Liver (tissue), 9 donors: ENCODE measurements around the gene SPECC1. TPM values are rescaled to one million over a fixed set of nuclear protein-coding genes. Genes with fewer than 3 reads are reported as not detected.

ENCODE experiments used
- DNase-seq: peaks from one replicate; pipeline ENCODE4 v3.0.0-alpha.2; 2017; ENCODE audit warnings: low spot score
- H3K27ac ChIP-seq, 2 donors: one replicate each; pipeline ENCODE4 v1.7.0; 2013; ENCODE audit warnings: inconsistent platforms in 2 of 2, low read length in 2 of 2, control low read depth in 1 of 2, low read depth in 1 of 2, mild to moderate bottlenecking in 1 of 2
- H3K27me3 ChIP-seq, 4 donors: one replicate each; pipeline versions ENCODE4 v1.6.1 to v1.7.0; 2013; ENCODE audit warnings: low read length in 3 of 4, inconsistent platforms in 1 of 4, mild to moderate bottlenecking in 1 of 4, moderate library complexity in 1 of 4; ENCODE audit not compliant: control insufficient read depth in 4 of 4, insufficient read depth in 4 of 4
- H3K36me3 ChIP-seq, 4 donors: one replicate each; pipeline versions ENCODE4 v1.6.1 to v1.7.0; 2013; ENCODE audit warnings: low read length in 3 of 4, mild to moderate bottlenecking in 3 of 4, low read depth in 1 of 4, moderate library complexity in 1 of 4; ENCODE audit not compliant: control insufficient read depth in 4 of 4, insufficient read depth in 3 of 4
- H3K4me1 ChIP-seq, 4 donors: one replicate each; pipeline versions ENCODE4 v1.6.1 to v1.7.0; 2013; ENCODE audit warnings: low read length in 3 of 4, mild to moderate bottlenecking in 3 of 4, moderate library complexity in 1 of 4; ENCODE audit not compliant: control insufficient read depth in 4 of 4, insufficient read depth in 4 of 4
- H3K4me3 ChIP-seq, 3 donors: one replicate each; pipeline versions ENCODE4 v1.6.1 to v1.7.0; 2013; ENCODE audit warnings: low read length in 3 of 3, control low read depth in 1 of 3, low read depth in 1 of 3, mild to moderate bottlenecking in 1 of 3
- H3K9ac ChIP-seq, 2 donors: one replicate each; pipeline ENCODE4 v1.7.0; 2013; ENCODE audit warnings: low read length in 2 of 2, mild to moderate bottlenecking in 2 of 2, moderate library complexity in 2 of 2, control low read depth in 1 of 2, low read depth in 1 of 2
- H3K9me3 ChIP-seq, 4 donors: one replicate each; pipeline versions ENCODE4 v1.6.1 to v1.7.0; 2013; ENCODE audit warnings: low read length in 3 of 4; ENCODE audit not compliant: control insufficient read depth in 4 of 4
- CTCF ChIP-seq: fragments of 150-350 bp; IDR thresholded peaks from 2 replicates; pipeline ENCODE4 v1.5.1; 2017; ENCODE audit warnings: improper control_type of control experiment, low read depth, low read length; ENCODE audit not compliant: missing input control
- EGR1 ChIP-seq, 2 donors: IDR thresholded peaks; 2 replicates each; pipeline ENCODE4 v1.6.1; 2016 to 2018; ENCODE audit warnings: antibody characterized with exemption in 2 of 2, low read depth in 2 of 2
- FOXA1 ChIP-seq: IDR thresholded peaks from 2 replicates; pipeline ENCODE4 v1.6.1; 2016; ENCODE audit warnings: antibody characterized with exemption
- FOXA2 ChIP-seq: IDR thresholded peaks from 2 replicates; pipeline ENCODE4 v1.6.1; 2016; ENCODE audit warnings: antibody characterized with exemption
- GABPA ChIP-seq, 2 donors: IDR thresholded peaks in 1 of 2; conservative IDR thresholded peaks in 1 of 2; 2 replicates each; pipeline ENCODE4 v1.6.1; 2016; ENCODE audit warnings: antibody characterized with exemption in 2 of 2, mild to moderate bottlenecking in 1 of 2, moderate library complexity in 1 of 2
- HNF4A ChIP-seq, 2 donors: conservative IDR thresholded peaks; 2 replicates each; pipeline ENCODE4 v1.6.1; 2016; ENCODE audit warnings: antibody characterized with exemption in 2 of 2, mild to moderate bottlenecking in 2 of 2
- HNF4G ChIP-seq: IDR thresholded peaks from 2 replicates; pipeline ENCODE4 v1.6.1; 2016; ENCODE audit warnings: antibody characterized with exemption
- JUND ChIP-seq, 2 donors: IDR thresholded peaks; 2 replicates each; pipeline ENCODE4 v1.6.1; 2016; ENCODE audit warnings: antibody characterized with exemption in 2 of 2
- NR2F2 ChIP-seq: IDR thresholded peaks from 2 replicates; pipeline ENCODE4 v1.6.1; 2016; ENCODE audit warnings: antibody characterized with exemption
- RAD21 ChIP-seq, 2 donors: IDR thresholded peaks; 2 replicates each; pipeline ENCODE4 v1.6.1; 2016; ENCODE audit warnings: antibody characterized with exemption in 2 of 2, mild to moderate bottlenecking in 2 of 2
- REST ChIP-seq: IDR thresholded peaks from 2 replicates; pipeline ENCODE4 v1.6.1; 2016; ENCODE audit warnings: antibody characterized with exemption, mild to moderate bottlenecking
- RXRA ChIP-seq, 2 donors: IDR thresholded peaks; 2 replicates each; pipeline ENCODE4 v1.6.1; 2017 to 2018; ENCODE audit warnings: antibody characterized with exemption in 2 of 2, mild to moderate bottlenecking in 1 of 2
- SP1 ChIP-seq: IDR thresholded peaks from 2 replicates; pipeline ENCODE4 v1.6.1; 2018; ENCODE audit warnings: antibody characterized with exemption, mild to moderate bottlenecking
- TAF1 ChIP-seq: conservative IDR thresholded peaks from 2 replicates; pipeline ENCODE4 v1.6.1; 2016; ENCODE audit warnings: antibody characterized with exemption, mild to moderate bottlenecking
- YY1 ChIP-seq: IDR thresholded peaks from 2 replicates; pipeline ENCODE4 v1.6.1; 2016; ENCODE audit warnings: antibody characterized with exemption, mild to moderate bottlenecking
- ZBTB33 ChIP-seq: IDR thresholded peaks from 2 replicates; pipeline ENCODE4 v1.6.1; 2016; ENCODE audit warnings: antibody characterized with exemption
- WGBS: extraction: QIAGEN DNeasy Blood & Tissue Kit; methylation state at CpG from one replicate; pipeline ENCODE4 v1.1.7; 2013; 5-methylcytosine and 5-hydroxymethylcytosine counted together
- polyA plus RNA-seq, 2 donors: library from polyadenylated mRNA; stranded (reverse) in 1 of 2; unstranded in 1 of 2; fragments of 200-250 nt in 1 of 2; fragments of >200 nt in 1 of 2; fragmentation: Nextera tagmentation in 1 of 2; extraction: Ambion mirVana in 1 of 2; gene quantifications; one replicate each; pipeline versions ENCODE4 v1.2.1 to v1.2.3, GENCODE V29; 2013 to 2015
- total RNA-seq, 2 donors: library from RNA; depleted of rRNA; stranded (reverse); fragments of >200 nt; gene quantifications; one replicate each; pipeline ENCODE4 v1.2.3, GENCODE V29; 2014
- TF ChIP-seq, protein P1 (sequence below): IDR thresholded peaks from 2 replicates; pipeline ENCODE4 v1.6.1; 2016; ENCODE audit warnings: antibody characterized with exemption
- TF ChIP-seq, protein P2 (sequence below): IDR thresholded peaks from 2 replicates; pipeline ENCODE4 v1.6.1; 2016; ENCODE audit warnings: antibody characterized with exemption
- donor health status: healthy.
- donor health status: healthy.
- donor health status: healthy.
- donor health status: healthy.
- donor health status: healthy.

The SPECC1 gene
- total and polyA plus RNA-seq, 4 donors, result 0.36 to 70.3 (median 1.8) TPM

DNA sequence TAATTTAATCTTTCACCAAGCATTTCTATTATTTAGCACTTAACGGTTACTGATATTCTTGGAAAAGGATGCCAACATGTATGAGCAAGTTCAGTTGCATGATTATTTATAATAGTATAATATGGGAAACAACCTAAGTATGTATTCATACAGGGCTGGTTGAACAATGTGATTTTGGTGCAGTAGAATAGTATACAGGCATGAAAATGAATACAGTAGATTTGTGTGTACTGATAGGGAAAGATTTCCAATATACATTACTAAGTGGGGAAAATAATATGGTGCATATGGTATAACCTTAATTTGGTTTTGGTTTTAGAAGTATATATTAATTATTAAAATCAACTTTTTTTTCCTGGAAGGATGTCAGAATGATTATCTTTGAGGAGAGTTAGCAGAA, 109.1 kb downstream of the SPECC1 start:
- no peaks in the 10 kb centered on the region for H3K36me3 ChIP-seq
- TF ChIP-seq, protein P1, sequence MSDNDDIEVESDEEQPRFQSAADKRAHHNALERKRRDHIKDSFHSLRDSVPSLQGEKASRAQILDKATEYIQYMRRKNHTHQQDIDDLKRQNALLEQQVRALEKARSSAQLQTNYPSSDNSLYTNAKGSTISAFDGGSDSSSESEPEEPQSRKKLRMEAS, result no peak
- TF ChIP-seq RAD21 (IDR thresholded peaks at IDR 0.05), result no peak
- no peak for TF ChIP-seq EGR1 (IDR thresholded peaks at IDR 0.05; ENCODE audit: low read depth in 2 of 2)
- TF ChIP-seq NR2F2, result no peak
- TF ChIP-seq TAF1, result no peak
- TF ChIP-seq, protein P2, sequence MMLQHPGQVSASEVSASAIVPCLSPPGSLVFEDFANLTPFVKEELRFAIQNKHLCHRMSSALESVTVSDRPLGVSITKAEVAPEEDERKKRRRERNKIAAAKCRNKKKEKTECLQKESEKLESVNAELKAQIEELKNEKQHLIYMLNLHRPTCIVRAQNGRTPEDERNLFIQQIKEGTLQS, result no peak
- no peak for TF ChIP-seq SP1
- TF ChIP-seq HNF4G, result no peak
- TF ChIP-seq HNF4A (conservative IDR thresholded peaks at IDR 0.05), result no peak
- TF ChIP-seq FOXA1, result no peak
- no peak for TF ChIP-seq RXRA (IDR thresholded peaks at IDR 0.05)
- TF ChIP-seq FOXA2, result no peak
- no peak for TF ChIP-seq JUND (IDR thresholded peaks at IDR 0.05)
- TF ChIP-seq REST, result no peak
- no peak for TF ChIP-seq CTCF
- TF ChIP-seq GABPA (IDR thresholded peaks at IDR 0.05 in 1 of 2, conservative IDR thresholded peaks at IDR 0.05 in 1 of 2), result no peak
- TF ChIP-seq ZBTB33, result no peak
- no peak for TF ChIP-seq YY1
- H3K27ac ChIP-seq, result no peak overlapping the region
- WGBS, result 93% methylated on average over 1 of the region's 1 CpG
- H3K9me3 ChIP-seq, result no peaks in the 10 kb centered on the region
- no peak for DNase-seq
- H3K4me1 ChIP-seq, result no peaks in the 10 kb centered on the region
- no peak overlapping the region for H3K9ac ChIP-seq
- no peak overlapping the region for H3K4me3 ChIP-seq
- no peaks in the 10 kb centered on the region for H3K27me3 ChIP-seq

- no peaks in the 10 kb centered on the region for H3K27me3 ChIP-seq
- H3K9me3 ChIP-seq, result no peaks in the 10 kb centered on the region
- 64% methylated on average over 3 of the region's 3 CpGs for WGBS
- H3K9ac ChIP-seq, result no peak overlapping the region
- H3K4me3 ChIP-seq, result no peak overlapping the region
- no peak for DNase-seq
- H3K36me3 ChIP-seq, result no peaks in the 10 kb centered on the region
- TF ChIP-seq NR2F2, result no peak
- no peaks in the 10 kb centered on the region for H3K4me1 ChIP-seq
- no peak overlapping the region for H3K27ac ChIP-seq
Observed at GRCh38 chr17:20120836-20121235, 111.7 kb downstream of the SPECC1 start.
